Measurements from ENCODE around the gene JAZF1.

GRCh38 chr7:28076423-28077200 is 104.0 kb downstream of the JAZF1 start:
- TF ChIP-seq CTCF (IDR thresholded peaks at IDR 0.05) (no peak), EZH2 (IDR thresholded peaks at IDR 0.05; ENCODE audit: borderline replicate concordance, insufficient read depth, low read depth, low read length, poor library complexity, severe bottlenecking) (no peak)

Data from B cell (primary cell).